Ascending aorta (tissue), 2 donors: ENCODE measurements around the gene MYORG. TPM values are rescaled to one million over a fixed set of nuclear protein-coding genes. Genes with fewer than 3 reads are reported as not detected.

Source experiments
- DNase-seq, 2 donors: peaks; one replicate each; pipeline ENCODE4 v3.0.0-alpha.2; 2019; ENCODE audit warnings: low spot score in 2 of 2
- H3K27ac ChIP-seq, 2 donors: fragments of 200-600 bp; sonication (generic); one replicate each; pipeline ENCODE4 v1.5.1; 2016 to 2017; ENCODE audit warnings: mild to moderate bottlenecking in 1 of 2
- H3K27me3 ChIP-seq: fragments of 200-600 bp; sonication (generic); one replicate; pipeline ENCODE4 v1.5.1; 2017
- H3K36me3 ChIP-seq, 2 donors: fragments of 200-600 bp; sonication (generic); one replicate each; pipeline ENCODE4 v1.5.1; 2016
- H3K4me1 ChIP-seq, 2 donors: fragments of 200-600 bp; sonication (generic); one replicate each; pipeline ENCODE4 v1.5.1; 2016 to 2017; ENCODE audit warnings: mild to moderate bottlenecking in 1 of 2
- H3K4me3 ChIP-seq, 2 donors: fragments of 200-600 bp; sonication (generic); one replicate each; pipeline ENCODE4 v1.5.1; 2016 to 2017; ENCODE audit warnings: mild to moderate bottlenecking in 1 of 2
- H3K9me3 ChIP-seq, 2 donors: fragments of 200-600 bp; sonication (generic); one replicate each; pipeline ENCODE4 v1.5.1; 2016
- intact Hi-C: fragments of 100-400 bp; cut with DNase I; formaldehyde crosslinking; loops from one replicate; pipeline ENCODE4 v1.15.1; 2023
- total RNA-seq: library from RNA; depleted of rRNA; stranded (reverse); fragments of >200 nt; gene quantifications from one replicate; pipeline ENCODE4 v1.1.0, GENCODE V29; 2016
- TF ChIP-seq, protein P1 (sequence below), 3 experiments: fragments of 200-600 bp in 2 of 3; fragments of 450-650 bp in 1 of 3; sonication (generic) in 2 of 3; IDR thresholded peaks; one replicate each; pipeline ENCODE4 v1.5.1; 2016 to 2019; ENCODE audit warnings: antibody characterized with exemption in 3 of 3, mild to moderate bottlenecking in 1 of 3, moderate library complexity in 1 of 3

The MYORG gene
- total RNA-seq, 1 donor from 2014 or later, result 11.0 TPM

DNA sequence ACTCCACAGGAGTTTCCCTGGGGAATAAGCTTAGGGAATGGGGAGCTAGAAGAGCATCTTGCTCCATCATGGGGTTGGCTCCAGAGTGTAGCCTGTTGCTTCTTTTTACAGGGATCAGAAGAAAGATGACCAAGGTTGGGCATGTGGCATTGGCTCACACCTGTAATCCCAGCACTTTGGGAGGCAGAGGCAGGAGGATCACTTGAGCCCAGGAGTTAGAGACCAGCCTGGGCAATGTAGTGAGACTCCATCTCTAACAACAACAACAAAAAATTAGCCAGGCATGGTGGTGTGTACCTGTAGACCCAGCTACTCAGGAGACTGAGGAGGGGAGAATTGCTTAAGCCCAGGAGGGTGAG, 28.9 kb downstream of the MYORG start:
- Histone ChIP-seq H3K36me3 (no peaks in the 10 kb centered on the region), H3K4me3 (no peak overlapping the region), H3K27ac (peak overlapping the region; percentile 67 to 83), H3K4me1 (peaks cover 20 to 43% of the 10 kb centered on the region in 2 donors), H3K9me3 (no peaks in the 10 kb centered on the region), H3K27me3 (no peaks in the 10 kb centered on the region)
- intact Hi-C loops, result no loop called here
- DNase-seq, result no peak
- TF ChIP-seq, protein P1, sequence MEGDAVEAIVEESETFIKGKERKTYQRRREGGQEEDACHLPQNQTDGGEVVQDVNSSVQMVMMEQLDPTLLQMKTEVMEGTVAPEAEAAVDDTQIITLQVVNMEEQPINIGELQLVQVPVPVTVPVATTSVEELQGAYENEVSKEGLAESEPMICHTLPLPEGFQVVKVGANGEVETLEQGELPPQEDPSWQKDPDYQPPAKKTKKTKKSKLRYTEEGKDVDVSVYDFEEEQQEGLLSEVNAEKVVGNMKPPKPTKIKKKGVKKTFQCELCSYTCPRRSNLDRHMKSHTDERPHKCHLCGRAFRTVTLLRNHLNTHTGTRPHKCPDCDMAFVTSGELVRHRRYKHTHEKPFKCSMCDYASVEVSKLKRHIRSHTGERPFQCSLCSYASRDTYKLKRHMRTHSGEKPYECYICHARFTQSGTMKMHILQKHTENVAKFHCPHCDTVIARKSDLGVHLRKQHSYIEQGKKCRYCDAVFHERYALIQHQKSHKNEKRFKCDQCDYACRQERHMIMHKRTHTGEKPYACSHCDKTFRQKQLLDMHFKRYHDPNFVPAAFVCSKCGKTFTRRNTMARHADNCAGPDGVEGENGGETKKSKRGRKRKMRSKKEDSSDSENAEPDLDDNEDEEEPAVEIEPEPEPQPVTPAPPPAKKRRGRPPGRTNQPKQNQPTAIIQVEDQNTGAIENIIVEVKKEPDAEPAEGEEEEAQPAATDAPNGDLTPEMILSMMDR (IDR thresholded peaks at IDR 0.05), result no peak

GRCh38 chr9:34346873-34347799, 29.6 kb downstream of the MYORG start:
- no peaks in the 10 kb centered on the region for H3K9me3 ChIP-seq
- no peak overlapping the region for H3K4me3 ChIP-seq
- intact Hi-C loops, result no loop called here
- peak overlapping the region; percentile 67 to 83 for H3K27ac ChIP-seq
- TF ChIP-seq, protein P1 (IDR thresholded peaks at IDR 0.05), result no peak
- H3K36me3 ChIP-seq, result no peaks in the 10 kb centered on the region
- H3K4me1 ChIP-seq, result peaks cover 24 to 49% of the 10 kb centered on the region in 2 donors
- no peaks in the 10 kb centered on the region for H3K27me3 ChIP-seq
- DNase-seq, result no peak

DNA sequence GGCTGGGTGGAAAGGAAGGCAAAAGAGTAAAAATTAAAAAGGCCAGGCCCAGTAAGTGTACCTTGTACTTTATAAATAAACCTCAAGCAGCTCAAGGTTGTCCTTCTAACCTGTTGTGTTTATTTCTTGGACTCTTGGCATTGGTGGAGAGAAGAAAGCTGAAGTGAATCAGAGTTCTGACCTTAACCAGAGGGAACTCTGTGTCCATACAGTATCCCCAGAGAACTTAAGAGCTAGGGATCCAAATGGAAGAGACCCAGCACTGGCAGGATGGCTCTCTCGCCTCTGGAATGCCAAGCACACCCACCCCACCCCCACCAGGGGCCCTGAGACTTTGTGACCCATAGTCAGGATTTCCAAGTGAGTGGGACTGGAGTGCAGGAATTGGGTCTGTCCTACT, 33.1 kb downstream of the MYORG start:
- H3K4me3 ChIP-seq, result no peak overlapping the region
- H3K36me3 ChIP-seq, result peaks cover 5 to 25% of the 10 kb centered on the region in 2 donors
- peaks cover 24 to 51% of the 10 kb centered on the region in 2 donors for H3K4me1 ChIP-seq
- H3K9me3 ChIP-seq, result no peaks in the 10 kb centered on the region
- H3K27me3 ChIP-seq, result no peaks in the 10 kb centered on the region
- H3K27ac ChIP-seq, result peak overlapping the region; percentile 83 to 87
- no peak for DNase-seq
- TF ChIP-seq, protein P1 (IDR thresholded peaks at IDR 0.05), result no peak
- intact Hi-C loops, result no loop called here

DNA sequence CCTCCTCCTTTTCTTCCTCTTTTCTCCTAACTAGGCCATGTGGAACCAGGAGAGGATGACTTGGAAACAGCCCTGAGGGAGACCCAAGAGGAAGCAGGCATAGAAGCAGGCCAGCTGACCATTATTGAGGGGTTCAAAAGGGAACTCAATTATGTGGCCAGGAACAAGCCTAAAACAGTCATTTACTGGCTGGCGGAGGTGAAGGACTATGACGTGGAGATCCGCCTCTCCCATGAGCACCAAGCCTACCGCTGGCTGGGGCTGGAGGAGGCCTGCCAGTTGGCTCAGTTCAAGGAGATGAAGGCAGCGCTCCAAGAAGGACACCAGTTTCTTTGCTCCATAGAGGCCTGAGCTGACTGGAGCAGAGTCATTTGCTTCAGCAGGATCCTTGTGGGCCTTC, 33.6 kb downstream of the MYORG start:
- Histone ChIP-seq H3K36me3 (peaks cover 5 to 25% of the 10 kb centered on the region in 2 donors), H3K4me1 (peaks cover 24 to 51% of the 10 kb centered on the region in 2 donors), H3K4me3 (no peak overlapping the region), H3K27me3 (no peaks in the 10 kb centered on the region), H3K27ac (peak overlapping the region; percentile 83 to 87), H3K9me3 (no peaks in the 10 kb centered on the region)
- peak; percentile 49 to 92 for DNase-seq
- TF ChIP-seq, protein P1 (IDR thresholded peaks at IDR 0.05), result no peak
- intact Hi-C loops, result no loop called here

DNA sequence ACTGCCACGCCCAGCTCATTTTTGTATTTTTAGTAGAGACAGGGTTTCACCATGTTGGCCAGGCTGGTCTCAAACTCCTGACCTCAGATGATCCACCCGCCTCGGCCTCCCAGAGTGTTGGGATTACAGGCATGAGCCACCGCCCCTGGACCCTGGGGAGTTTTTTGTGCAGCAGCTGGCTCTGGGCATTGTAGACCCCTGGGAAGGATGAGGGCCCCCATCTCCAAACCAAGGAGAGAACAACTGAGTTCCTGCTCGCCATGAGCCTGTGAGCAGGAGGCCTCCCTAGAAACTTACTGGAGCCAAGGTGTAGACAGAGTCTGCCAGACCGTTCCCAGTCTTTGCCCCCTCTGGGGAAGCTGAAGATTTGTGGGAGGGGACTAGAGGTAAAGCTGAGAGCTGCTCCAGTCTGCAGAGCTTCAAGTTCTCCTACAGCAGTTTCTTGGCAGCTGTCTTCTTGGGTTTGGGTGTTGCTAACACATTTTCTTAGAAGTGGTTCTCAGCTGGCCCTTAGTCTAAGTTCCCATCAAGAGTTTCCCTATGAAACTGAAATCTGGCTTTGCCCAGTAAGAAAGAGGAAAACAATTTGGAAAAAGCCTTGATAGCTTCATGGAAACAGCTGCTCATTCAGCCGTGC, 34.9 kb downstream of the MYORG start:
- TF ChIP-seq, protein P1 (IDR thresholded peaks at IDR 0.05), result no peak
- no peaks in the 10 kb centered on the region for H3K27me3 ChIP-seq
- peaks cover 5 to 25% of the 10 kb centered on the region in 2 donors for H3K36me3 ChIP-seq

More for the DNA sequence above, 34.9 kb downstream of the MYORG start:
- no peak for DNase-seq
- Histone ChIP-seq H3K4me3 (no peak overlapping the region), H3K9me3 (no peaks in the 10 kb centered on the region), H3K4me1 (peaks cover 23 to 41% of the 10 kb centered on the region in 2 donors), H3K27ac (peak overlapping the region; percentile 83 to 87)
- intact Hi-C loops, result no loop called here
